Activated T-cell treated with anti-CD3 and anti-CD28 coated beads, Interleukin-2, amount 50 U/mL, for 48 hours (primary cell): ENCODE measurements around the gene CACNA2D4.

Experiments
- DNase-seq, 2 experiments: peaks; one replicate each; pipeline ENCODE4 v3.0.0-alpha.2; 2020

CACNA2D4 gene

DNA sequence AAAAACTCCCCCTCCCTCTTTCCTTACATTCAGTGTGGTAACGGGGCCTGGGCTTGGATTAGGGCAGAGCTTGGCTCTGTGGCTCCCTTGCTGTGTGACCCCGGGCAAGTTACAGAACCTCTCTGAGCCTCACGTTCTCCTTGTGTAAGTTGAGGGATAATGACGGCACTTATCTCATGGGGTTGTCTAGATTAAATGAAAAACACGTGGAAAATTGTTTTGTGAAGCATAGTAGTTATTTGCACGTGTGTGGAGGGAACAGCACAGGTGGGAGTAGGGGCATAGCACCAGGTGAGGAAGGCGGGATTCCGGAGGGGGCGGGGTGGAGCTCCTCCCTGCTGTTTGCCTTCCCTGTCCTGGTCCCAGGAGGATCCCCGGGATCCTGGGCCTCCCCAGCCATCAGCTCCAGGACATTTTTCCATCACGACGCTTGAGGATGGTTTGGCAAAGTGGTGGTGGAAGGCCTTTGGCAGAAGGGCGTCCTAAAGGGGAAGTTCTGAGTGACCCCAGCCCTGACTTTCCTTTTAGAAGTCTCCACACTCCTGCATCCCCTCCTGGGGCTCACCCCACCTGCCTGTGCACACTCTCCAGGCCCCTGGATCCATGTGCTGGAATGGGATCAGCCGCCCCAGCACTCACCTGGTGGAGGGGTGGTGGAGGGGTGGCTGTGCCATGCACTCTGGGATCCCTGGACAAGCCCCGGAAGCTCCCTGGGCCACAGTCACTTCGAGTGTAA, 75.4 kb downstream of the CACNA2D4 start:
- no peak for DNase-seq

DNA sequence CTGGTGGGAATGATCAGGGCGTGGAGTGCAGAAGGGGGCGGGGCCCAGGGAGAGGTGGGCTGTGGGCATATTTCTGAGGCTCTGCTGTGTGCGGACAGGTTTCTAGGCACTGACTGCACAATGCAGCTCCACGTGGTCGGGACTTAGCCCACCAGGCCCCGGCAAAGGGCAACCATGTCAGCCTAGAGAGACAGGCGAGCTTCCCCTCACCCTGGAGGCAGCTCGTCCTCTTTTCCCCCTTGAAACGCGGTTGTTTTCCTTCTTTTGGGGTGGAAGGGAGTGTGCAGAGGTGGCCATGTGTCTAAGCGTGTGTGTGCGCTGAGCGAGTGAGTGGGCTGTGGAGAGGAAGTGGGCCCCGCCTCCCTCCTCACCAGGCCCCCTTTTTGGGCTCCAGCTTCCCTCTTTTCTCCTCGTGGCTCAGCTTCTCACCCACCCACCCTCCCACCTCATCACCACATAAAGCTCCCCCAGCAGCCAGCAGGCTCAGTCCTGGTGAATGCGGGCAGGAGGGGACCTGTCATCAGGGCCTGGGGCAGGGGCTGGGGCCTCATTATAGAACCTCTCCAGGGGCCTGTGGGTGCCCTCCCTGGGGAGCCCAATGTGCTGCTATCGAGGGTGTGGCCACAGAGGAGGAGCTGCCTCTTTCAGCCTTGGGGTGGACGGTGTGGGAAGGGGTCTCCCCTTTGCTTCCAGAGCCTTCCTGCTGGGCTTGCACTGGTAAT, 76.1 kb downstream of the CACNA2D4 start:
- DNase-seq = no peak

DNA sequence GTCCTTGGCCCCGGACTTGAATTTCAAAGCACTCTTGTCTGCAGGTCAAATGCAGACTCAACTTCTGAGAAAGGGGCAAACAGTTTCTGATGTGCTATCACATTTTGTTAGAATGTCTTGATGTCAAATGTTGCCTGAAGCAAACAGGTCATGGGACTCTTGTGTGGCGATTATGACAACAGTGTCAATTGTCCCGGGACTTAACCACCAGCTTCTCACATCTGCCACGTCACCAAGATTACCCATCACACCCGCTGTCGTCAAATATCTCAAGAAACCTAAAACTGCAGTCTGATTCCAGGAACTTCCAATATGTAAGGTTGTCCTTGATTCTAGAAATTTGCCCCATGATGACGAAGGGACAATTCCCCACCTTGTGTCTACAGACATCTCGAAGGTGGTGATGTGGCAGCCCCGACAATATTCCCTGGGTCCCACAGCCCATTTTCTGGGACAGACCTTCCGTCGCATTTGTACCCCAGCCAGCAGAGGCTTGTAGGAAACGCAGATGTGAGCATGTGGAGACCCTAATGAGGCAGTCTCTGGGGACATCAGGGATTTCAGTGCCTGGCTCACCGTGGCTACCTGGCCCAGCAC, 76.8 kb downstream of the CACNA2D4 start:
- no peak for DNase-seq

DNA sequence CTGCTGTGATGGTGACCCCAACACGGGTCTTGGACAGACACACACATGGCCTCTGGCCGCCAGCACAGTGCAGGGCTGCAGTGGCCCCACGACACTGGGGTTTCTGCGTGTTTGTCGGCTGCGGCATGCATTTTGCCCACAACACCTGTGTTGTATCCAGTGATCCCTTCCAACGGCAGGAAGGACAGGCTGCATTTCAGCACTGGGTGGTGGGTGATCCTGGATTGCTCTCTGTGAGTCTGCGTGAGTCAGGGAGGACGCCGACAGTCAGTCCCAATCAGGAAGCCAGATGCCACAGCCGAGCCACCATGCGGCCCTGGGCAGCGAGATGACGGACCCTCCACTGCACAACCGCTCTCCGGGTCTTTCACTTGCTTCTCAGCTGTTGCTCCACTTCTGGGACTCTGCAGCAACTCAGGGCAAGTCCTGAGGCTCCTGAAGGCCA, 77.4 kb downstream of the CACNA2D4 start:
- DNase-seq = no peak

DNA sequence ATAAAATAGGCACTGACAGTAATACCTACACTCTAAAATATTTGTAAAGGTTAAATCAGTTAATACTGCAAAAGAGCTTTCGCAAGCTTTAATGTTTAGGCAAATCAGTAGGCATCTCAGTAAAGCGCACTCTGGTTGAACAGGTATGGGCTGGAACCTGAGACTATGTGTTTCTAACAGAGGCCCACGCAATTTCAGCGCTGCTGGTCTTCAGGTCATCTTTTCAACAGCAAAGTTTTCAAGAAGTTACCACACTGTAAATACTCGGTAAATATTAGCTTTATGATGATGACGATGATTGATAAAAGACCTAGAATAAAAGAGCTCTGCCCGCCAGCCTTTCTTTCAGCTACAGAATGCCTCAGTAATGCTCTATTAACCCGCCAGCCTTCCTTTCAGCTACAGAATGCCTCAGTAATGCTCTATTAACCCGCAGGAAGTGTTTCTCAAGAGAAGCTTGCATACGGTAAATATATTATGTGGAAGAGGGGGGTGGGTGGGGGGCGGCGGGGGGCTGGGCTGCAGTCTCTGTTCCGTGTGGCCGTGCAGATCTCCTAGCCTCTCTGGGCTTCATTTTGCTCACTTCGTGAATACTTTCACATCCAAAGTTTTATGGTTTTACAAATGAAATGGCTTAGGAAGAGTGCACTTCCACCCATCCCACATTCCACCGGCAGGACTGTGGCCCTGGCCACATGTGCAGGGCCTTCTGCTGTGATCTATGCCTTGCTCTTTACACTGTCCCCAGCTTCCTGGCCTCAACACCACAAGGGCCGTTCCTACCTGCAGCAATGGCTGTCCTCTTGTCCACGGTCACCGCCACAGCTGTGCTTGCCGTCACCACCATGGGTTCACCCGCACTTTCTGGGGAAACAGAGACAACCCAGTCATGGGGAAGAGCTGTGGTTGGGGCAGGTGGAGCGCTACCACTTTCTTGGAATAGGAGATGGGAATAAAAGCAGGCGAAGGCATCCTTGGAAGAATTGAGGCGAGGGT, 78.2 kb downstream of the CACNA2D4 start:
- no peak for DNase-seq

DNA sequence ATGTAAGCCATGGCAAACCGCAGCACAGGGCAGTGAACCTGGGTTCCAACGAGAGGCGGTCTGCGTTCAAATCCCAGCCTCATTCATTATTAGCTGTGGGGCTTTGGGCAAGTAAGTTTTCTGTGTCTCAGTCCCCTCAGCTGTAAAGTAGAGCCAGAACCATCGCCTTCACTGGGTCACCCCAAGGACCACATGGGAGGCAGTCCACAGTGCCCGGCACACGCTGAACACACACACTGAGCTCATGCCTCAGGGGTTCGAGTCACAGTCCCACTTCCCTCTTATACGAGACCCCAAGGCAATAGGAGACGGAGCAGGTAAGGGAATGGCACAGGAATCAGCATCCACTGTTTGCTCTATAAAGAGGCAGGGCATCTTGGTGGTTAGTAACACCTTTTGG, 79.0 kb downstream of the CACNA2D4 start:
- no peak for DNase-seq

DNA sequence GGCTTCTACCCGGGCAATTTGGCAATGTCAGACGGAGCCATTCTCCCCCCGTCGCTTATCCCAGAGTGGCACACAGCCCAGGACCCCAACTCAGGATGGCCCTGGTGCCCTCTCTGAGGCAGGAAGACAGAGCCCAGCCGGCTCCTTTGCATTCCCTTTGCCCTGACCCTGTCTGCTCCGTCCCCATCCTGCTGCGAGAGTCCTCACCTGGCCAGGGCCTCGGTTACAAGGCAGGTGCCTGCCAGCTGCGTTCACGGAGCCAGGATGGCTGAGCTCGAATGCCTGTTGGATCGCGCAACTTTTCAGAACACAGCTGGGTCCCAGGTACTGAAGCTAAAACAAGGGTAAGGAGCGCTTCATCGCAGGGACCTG, 79.5 kb downstream of the CACNA2D4 start:
- DNase-seq = no peak

DNA sequence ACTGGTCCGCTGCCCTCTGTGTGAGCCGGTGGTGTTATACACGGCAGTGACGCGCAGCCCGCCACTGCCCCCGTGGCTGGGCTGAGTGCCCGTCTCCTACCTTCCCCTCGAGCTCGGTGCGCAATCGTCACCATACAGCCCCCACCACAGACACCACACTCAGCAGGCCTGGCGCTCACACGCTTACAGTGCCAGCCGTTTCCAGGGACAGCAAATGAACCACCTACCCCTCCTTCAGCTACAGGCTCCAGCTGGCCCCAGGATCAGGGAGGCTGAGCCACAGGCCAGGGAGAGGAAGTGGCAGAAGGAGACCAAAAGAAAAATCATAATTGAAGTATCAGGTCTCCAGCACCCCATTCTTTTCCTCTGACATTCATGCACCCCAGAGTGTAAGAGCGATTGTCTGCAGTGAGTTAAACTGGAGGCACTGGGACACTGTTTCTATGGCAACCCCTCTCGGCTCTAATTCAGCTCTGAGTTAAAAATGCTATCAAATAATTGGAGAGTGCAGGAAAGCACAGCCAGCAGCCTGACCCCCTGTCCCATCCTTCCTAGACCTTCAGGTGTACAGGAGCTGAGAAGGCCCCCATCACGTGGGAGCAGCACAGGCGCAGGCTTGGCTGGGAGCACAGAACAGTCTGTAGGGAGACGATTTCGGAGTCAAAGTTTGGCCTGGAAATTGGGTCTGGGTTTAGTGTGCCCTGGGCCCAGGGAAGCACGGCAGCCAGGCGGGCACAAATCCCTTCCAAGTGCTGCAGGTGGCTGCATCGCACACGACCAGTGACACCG, 80.1 kb downstream of the CACNA2D4 start:
- DNase-seq = no peak

DNA sequence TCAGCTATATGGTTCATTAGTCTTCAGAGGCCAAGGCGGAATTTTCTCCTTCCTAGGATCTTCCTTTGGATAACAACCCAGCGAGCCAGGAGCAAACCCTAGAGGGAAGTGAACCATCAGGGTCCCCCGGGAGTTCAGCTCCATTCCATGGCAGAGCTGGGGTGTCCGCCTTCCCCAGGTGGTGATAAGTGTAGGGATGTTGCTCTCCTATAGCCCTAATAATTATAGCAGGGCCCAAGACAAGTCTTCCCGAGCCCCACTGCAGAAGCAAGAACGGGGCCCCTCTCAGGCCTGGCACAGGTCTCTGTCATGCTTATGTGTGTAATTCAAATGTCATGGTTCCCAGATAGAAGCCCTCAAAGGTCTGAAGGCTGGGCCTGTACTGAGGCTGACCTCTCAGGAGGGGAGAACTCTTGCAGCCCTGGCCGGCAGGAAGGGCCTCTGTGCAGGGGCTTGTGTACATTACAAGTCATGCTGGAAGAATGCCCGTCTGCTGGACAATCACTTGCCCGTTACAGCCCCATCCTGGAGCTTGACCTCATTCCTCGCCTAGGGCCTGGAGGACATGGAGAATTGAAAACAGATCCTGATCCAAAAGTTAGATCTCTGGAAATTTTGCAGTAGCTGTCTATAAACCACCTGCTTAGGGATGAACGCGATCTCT, 80.8 kb downstream of the CACNA2D4 start:
- no peak for DNase-seq

DNA sequence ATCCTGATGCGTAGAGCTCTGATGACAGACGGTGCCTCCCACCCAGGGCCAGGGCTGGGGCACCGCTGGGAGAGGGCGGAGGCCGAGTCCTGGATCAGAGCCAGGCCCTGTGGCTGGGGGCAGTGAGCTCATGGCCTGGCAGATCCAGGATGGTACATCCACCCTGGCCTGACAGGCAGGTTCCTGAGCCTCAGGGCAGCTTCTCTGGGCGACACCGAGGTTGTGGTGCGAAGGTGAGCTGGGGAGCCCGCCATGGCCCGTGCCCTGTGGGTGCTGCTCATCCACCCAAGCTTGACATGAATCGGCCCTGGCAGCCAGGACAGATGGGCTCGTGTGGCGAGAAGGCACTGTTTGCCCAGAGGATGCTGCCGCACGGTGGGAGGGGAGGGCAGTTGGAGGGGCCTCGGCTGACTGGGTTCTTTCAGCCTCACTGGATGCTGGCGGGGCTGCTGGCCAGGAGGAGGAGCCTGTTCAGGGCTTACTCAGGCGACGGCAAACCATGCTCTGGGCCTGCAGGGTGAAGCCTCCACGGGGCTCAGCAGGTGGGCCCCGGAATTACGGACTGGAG, 81.5 kb downstream of the CACNA2D4 start:
- DNase-seq = no peak

DNA sequence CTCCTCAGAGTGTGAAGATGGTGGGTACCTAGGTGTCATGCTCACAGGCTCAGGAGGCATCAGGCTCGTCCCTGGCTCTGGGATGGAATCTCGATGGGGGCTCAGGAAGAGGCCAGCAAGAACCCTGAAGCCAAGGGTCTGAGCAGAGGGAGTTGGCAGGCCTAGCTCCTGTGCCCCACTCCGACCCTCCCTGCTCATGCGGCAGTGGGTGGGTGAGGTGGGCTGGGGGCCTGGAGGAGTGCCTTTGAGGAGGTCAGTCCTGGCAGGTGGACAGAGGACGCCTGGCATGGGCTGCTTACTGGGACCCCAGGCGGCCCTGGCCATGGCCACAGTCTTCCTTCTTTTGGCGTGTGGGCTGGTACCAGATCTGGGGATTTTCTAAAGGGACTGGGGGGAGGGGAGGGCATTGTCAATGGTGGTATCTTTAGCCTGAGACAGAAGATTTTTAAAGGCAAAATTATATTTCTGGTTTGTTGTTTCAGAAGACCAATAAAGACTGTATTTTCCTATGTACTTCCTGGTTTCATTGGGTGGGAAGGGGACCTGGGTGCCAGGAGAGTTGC, 82.1 kb downstream of the CACNA2D4 start:
- no peak for DNase-seq

DNA sequence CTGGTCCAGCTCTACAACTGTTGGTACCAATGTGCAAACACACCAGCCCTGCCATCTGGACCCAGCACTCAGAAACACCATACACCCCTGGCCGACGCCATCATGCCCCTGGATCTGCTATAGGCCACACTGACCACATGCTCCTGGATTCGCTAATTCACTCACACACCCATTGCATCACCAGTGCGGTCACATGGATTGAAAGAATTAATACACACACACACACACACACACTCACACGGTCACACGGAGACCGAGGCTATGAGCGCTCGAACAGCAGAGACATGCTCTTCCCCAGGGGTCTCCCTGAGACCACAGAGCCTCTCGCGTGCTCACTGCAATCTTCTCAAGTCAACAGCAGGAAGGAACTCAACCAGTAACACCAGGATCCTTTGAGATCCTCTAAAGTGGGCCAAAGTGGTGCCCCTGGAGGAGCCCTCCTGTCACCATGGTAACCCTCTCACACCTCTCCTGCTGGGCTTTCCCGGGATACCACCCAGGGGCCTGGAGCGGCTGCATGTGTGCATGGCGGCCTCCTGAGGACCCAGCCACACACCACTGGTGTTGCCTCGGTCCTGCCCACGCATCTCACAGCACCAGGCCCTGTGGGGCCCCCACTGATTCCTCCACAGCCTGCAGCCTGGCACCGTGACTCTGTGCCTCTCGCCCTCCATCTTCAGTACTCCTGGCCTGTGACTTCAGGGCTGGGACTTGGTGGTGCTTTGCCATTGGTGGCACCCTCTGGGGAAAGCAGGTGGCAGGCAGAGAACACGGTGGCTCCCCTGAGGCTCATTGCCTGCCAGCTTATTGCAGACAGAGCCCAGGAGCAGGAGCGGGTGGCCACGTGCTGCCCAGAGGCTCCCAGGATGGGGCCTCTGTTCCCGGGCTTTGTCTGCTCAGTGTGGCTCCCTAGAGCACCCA, 83.0 kb downstream of the CACNA2D4 start:
- no peak for DNase-seq

DNA sequence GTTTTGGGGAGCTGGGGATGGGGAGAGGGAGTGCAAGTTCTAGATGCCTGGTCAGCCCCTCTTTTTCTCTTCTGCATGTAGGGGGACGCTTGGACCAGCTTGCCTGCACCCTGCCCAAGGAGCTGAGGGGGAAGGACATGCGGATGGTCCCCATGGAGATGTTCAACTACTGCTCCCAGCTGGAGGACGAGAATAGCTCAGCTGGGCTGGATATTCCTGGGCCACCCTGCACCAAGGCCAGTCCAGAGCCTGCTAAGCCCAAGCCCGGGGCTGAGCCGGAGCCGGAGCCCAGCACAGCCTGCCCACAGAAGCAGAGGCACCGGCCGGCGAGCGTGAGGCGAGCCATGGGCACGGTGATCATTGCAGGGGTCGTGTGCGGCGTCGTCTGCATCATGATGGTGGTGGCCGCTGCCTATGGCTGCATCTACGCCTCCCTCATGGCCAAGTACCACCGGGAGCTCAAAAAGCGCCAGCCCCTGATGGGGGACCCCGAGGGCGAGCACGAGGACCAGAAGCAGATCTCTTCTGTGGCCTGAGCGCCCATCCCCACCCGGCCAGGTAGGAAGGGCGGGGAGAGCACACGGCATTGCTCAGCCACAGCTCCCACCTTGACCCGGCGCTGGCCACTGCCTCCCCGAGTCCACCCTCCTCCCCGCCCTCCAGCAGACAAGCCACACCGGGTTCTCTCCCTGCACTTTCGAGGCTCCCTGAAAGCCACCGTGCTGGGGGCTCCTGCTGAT, 84.1 kb downstream of the CACNA2D4 start:
- no peak for DNase-seq

DNA sequence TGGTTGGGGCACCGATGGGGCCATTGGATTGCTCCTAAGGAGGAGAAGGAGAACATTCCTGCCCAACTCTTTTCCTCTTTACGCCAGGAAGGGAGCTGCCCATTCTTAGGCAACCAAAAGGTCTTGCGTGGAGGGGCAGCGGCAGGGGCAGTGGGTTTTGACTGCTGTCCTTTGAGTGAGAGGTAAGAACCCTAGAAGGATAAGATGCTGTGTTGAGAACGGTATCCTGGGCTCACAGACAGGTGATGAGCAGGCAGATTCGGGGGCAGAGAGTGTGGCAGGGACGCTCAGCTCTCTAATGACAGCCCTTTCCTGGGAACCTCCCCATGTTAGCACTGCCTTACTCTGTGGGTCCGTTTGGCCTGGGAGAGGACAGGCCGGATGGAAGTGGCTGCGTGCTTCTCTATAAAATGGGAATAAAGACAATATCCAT, 84.8 kb downstream of the CACNA2D4 start:
- DNase-seq = no peak

DNA sequence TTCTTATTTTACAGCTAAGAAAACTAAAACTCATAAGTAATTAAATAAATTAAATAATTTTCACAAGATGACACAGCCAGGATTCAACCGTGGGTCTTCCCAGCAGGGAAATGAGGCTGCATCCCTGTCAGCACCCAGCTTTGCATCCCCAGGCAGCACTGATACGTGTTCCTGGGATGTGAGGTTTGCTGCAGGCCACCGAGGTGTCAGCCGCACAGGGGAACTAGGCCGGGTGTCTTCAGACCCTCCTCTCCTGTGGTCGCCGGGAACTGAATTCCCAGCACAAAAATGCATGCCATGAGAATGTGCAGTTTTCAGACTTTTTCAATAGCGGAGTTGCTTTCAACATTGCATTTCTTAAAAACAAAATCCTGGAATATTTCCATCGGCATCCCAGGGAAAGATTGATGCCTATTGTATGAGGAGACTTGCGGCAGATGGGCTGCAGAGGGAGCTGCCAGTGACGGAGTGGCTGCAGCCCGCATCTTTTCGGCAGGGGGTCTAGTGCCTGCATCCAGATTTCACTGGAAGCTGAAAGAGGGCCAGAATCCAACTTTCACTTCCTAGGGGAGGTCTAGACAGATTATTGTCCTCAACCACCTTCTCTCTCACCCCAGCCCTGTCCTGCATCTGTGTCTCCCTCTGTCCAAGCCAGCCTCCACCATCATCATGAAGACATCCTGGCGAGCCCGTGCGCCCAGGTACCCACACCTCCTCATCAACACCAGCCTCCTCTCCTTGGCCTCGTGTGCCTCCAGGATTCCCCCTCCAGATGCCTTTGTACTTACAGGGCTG, 85.5 kb downstream of the CACNA2D4 start:
- DNase-seq = no peak

DNA sequence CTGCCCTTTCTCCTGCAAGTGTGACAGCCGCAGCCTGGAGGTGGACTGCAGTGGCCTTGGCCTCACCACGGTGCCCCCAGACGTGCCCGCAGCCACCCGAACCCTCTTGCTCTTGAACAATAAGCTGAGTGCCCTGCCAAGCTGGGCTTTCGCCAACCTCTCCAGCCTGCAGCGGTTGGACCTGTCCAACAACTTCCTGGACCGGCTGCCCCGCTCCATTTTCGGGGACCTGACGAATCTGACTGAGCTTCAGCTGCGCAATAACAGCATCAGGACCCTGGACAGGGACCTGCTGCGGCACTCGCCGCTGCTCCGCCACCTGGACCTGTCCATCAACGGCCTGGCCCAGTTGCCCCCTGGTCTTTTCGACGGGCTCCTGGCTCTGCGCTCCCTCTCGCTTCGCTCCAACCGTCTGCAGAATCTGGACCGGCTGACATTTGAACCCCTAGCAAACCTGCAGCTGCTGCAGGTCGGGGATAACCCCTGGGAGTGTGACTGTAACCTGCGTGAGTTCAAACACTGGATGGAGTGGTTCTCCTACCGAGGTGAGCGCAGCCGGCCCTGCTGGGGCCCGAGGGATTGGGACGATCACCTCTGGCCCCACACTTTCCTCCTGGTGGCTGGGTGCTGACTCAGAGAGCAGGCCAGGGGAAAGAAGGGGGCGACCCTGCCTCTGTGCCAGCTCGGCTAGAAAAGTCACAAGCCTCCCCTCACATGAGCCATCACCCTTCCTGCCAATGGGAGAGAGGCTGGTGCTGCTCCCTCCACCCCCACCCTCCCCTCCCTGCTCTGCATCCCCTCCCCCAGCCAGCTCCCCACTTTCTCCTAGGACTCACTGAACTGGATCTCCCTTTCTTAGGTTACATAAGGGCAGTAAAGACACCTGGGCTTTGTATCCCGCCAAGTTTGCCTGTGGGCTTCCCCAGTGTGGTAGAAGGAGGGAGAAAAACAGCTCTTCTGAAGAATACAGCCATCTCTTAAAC, 87.2 kb downstream of the CACNA2D4 start:
- DNase-seq = no peak

DNA sequence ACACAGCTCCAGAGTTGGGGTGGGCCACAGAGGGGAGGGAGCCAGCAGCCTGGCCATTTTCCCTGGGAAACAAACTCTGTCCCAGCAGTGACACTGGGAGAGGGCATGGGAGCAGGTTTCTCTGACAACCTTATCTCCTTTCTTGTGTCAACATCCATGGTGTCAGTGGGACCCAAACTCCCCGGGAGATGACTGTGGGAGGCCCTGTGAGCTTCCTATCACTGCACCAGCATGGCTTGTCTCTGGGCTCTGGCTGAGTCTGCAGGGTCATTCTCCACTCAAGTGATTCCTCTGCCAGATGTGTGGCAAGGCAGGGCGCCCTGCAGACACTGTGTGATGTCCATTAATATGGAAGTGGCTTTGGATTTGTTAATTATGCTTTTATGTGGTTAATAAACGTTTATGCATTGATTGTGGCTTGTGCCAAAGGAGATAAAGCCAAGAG, 88.0 kb downstream of the CACNA2D4 start:
- no peak for DNase-seq
